NCI-H2196 treated with DMSO at 0.1 percent for 48 hours (cell line): ENCODE results near the gene TRIM22.
"Not testable (repeated sequence)": the region's sequence is repeated elsewhere in the genome, so short reads cannot be mapped to it uniquely, and the experiment has no call there.

Experiments used
- DNase-seq: peaks from one replicate; lab custom pipeline; 2025; ENCODE audit not compliant: unreplicated experiment; lab: John Stamatoyannopoulos, UW

TRIM22 gene

DNA sequence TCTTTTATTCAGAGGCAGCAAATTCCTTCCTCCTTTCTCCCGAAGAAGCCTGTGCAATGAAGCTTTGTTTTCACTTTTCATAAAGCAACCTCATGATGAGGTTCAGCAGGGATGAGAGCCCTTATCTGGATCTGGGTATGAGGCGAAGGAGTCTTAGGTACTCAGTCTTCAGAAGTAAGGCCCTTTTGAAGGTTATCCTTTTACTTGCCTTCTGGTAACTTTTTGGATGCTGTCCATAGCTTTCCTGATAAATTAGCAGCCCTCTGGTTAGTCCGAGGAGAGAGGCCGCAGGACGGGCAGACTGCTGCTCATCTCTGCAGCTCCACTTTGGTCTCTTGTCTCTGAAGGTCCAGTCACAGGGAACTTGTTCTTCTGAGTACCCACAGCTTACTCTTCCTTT, 1.1 kb downstream of the TRIM22 start:
- DNase-seq, result no peak

DNA sequence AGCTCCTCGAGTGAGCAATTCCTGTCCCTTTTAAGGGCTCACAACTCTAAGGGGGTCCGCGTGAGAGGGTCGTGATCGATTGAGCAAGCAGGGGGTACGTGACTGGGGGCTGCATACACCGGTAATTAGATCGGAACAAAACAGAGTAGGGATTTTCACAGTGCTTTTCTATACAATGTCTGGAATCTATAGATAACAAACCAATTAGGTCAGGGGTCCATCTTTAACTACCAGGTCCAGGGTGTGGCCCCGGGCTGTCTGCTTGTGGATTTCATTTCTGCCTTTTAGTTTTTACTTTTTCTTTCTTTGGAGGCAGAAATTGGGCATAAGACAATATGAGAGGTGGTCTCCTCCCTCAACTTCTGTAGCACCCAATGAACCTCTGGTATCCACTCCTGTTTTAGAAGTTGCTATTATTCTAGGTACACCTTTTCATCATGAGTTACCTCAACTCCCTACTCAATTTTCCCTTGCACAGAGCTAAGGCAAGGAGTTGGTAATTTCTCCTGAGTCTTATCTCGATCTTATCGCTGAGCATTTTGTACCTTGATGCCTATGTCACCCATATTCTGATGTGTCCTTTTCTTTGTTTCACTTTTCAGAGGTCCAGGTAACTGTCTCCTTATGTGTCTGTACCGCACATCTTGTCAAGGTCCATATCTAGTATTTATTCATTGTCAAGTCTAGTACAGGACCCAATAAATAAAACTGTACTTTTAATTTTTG, 1.8 kb downstream of the TRIM22 start:
- not testable (repeated sequence) for DNase-seq

DNA sequence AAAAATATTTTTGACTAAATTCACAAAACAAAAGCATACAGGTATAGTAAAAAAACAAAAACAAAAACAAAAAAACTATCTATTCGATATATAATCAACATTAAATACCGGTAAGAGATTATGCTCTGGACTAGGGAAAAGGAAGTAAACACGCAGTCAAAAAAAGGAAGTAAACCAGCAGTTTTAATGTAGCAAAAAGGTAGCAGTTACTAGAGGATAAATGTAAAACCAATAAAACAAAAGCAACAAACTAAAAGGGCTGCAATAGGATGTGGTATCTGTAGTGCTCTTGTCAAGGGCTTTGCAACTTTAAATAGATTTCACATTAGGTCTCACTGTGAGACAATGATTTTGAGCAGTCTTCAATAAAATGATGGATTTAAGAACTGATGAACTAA, 2.4 kb downstream of the TRIM22 start:
- DNase-seq, result no peak

DNA sequence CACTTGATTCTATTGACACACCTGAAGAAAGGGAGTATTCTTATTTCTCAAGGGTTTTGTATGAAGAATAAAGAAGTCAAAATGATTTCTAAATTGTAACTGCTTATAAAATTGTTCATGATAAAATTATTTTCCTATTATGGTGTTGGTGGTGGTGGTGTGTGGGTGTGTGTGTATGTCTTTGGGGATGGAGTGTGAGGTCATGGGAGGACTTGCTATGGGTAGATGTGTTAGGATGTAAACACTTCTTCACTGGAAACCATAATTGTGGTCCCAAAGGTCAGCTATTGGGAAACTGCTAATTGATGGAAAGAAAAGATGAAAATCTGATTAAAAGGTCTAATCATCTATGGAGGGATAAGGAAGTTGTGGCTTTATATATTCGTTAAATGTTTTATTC, 5.1 kb downstream of the TRIM22 start:
- no peak for DNase-seq

DNA sequence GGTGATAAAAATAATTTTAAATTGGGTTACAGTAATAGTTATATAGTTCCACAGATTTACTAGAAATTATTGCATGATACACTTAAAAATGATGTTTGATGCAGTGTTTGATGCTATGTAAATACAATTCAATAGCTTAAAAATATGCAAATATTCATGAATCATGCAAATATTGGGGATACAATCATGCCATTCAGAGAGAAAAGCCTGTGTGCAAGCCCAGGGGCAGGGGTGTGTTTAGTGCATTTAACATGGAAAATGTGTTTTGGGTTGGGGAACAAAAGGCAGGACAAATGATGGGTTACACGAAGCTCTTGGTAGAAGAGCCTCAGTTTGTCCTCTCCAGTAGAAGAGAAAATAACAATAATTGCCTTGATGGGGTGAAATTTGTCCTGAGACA, 6.0 kb downstream of the TRIM22 start:
- no peak for DNase-seq

DNA sequence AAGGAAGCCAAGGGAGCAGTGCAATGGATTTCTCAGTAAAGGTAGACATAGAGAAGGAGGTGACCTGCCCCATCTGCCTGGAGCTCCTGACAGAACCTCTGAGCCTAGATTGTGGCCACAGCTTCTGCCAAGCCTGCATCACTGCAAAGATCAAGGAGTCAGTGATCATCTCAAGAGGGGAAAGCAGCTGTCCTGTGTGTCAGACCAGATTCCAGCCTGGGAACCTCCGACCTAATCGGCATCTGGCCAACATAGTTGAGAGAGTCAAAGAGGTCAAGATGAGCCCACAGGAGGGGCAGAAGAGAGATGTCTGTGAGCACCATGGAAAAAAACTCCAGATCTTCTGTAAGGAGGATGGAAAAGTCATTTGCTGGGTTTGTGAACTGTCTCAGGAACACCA, 6.6 kb downstream of the TRIM22 start:
- DNase-seq, result no peak

DNA sequence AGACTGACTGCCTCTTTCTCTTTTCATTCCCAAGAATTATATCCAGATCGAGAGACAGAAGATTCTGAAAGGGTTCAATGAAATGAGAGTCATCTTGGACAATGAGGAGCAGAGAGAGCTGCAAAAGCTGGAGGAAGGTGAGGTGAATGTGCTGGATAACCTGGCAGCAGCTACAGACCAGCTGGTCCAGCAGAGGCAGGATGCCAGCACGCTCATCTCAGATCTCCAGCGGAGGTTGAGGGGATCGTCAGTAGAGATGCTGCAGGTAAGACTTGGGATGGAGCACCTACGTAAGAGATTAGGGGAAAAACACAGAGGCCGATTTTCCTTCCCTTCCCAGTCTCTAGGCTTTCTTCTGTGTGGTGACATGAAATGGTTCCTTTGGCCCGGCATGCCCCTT, 8.7 kb downstream of the TRIM22 start:
- DNase-seq, result no peak

DNA sequence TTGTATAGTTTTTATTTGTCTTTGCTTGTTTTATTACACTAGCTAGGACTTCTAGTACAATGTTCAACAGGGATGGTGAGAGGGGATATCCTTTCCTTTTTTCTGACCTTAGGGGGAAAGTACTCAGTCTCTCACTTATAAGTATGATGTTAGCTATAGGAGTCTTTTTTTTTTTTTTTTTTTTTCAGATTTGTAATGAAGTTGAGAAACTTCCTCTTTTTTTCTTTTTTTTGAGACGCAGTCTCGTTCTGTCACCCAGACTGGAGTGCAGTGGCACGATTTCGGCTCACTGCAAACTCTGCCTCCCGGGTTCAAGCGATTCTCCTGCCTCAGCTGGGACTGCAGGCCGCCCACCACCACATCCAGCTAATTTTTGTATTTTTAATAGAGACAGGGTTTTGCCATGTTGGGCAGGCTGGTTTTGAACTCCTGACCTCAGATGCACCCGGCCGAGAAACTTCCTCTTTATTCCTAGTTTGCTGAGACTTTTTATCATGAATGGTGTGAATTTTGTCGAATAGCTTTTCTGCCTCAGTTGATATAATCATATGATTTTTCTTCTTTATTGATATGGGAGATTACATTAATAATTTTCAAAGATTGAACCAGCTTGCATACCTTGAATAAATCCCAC, 10.9 kb downstream of the TRIM22 start:
- no peak for DNase-seq

DNA sequence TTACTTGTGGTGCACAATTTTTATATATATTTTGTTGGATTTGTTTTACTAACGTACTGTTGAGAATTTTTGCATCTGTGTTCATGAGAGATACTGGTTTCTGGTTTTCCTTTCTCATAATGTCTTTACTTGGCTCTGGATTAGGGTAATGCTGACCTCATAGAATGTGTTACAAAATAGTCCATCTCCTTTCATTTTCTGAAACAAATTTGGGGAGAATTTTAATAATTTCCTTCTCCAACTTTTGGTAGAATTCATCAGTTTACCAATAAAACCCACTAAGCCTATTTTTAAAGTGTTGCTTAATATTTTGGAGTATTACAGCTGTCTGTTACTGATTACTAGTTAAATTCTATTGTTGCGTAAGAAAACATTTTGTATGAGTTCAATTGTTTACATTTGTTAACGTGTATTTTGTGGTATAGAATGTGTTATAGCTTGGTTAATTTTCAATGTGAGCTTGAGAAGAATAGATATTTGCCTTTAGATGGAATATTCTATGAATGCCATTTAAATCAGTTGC, 11.5 kb downstream of the TRIM22 start:
- no peak for DNase-seq

DNA sequence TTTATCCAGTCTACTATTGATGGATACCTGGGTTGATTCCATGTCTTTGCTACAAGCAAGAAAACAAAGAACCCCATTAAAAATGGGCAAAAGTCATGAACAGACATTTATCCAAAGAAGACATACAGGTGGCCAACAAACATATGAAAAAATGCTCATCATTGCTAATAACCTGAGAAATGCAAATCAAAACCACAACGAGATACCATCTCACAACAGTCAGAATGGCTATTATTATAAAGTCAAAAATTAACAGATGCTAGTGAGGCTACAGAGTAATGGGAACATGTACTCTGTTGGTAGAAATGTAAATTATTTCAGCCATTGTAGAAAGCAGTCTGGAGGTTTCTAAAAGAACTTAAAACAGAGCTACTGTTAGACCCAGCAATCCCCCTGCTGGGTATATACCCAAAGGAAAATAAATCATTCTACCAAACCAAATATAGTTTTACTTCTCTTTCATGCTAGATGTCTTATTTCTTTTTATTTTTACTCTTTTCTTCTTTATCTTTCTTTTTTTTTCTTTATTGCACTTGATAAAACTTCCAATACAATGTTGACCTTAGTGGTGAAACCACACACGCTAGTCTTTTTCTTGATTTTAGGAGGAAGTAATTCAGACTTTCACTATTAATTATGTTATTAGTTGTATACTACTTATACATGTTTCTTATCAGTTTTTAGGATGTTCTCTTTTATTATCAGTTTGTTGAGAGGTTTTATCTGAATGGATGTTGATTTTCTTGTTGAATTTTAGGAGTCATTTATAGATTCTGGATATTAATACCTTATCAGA, 14.3 kb downstream of the TRIM22 start:
- DNase-seq, result no peak

DNA sequence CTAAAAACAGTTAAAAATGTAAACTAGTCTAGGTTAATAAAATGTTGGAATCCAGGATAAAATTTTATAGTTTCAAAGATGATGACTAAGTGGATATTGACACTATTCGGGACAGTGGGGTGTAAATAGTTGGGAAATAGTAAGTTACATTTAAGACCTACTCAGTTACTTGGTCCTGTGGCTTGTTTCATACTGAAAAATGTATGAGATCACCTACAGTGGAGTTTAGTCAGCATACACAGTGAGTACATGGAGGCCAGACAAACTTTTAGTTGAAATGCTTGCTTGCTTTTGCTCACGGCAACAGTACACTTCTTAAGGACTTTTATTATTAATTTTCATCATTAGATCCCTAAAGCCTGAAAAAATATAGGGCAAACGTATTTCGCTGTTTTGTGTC, 16.1 kb downstream of the TRIM22 start:
- DNase-seq, result no peak

DNA sequence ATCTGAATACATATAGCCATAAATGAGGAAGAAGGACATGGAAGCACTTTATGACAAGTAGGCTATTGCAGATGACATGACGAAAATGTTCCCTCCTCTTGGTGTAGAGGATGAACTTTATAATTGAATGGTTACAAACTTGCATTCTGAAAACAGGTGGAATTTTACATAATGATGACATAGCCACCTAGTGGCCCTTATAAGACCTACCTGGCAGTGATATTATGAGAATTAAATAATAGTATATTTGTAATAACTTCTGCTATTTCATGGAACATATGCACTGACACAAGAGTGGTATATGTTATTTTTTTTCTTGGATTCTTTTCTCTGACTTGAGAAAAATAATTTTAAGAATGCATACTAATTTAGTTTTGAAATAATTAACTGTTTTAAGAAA, 22.9 kb downstream of the TRIM22 start:
- DNase-seq, result no peak

DNA sequence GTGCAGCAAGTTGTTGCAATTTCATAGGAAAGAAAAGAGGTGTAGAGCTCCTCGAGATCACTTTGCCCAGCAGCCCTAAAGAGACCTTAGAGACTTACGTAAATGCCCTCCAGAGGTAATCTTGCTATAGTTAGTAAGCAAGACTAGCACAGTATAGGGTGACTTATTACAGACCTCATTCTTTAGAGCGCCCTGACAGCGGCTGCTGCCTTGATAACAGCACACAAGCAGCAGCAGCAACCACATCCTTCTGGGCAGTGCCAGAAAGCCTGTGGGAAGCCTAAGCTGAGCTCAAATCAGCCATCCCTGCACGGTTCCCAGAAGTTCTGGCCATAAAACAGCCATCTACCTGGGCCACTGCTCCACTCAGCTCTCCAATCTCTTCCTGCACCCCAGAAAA, 24.1 kb downstream of the TRIM22 start:
- DNase-seq, result no peak

DNA sequence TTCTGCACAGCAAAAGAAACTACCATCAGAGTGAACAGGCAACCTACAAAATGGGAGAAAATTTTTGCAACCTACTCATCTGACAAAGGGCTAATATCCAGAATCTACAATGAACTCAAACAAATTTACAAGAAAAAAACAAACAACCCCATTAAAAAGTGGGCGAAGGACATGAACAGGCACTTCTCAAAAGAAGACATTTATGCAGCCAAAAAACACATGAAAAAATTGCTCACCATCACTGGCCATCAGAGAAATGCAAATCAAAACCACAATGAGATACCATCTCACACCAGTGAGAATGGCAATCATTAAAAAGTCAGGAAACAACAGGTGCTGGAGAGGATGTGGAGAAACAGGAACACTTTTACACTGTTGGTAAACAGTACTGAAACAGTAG, 26.9 kb downstream of the TRIM22 start:
- DNase-seq, result not testable (repeated sequence)

DNA sequence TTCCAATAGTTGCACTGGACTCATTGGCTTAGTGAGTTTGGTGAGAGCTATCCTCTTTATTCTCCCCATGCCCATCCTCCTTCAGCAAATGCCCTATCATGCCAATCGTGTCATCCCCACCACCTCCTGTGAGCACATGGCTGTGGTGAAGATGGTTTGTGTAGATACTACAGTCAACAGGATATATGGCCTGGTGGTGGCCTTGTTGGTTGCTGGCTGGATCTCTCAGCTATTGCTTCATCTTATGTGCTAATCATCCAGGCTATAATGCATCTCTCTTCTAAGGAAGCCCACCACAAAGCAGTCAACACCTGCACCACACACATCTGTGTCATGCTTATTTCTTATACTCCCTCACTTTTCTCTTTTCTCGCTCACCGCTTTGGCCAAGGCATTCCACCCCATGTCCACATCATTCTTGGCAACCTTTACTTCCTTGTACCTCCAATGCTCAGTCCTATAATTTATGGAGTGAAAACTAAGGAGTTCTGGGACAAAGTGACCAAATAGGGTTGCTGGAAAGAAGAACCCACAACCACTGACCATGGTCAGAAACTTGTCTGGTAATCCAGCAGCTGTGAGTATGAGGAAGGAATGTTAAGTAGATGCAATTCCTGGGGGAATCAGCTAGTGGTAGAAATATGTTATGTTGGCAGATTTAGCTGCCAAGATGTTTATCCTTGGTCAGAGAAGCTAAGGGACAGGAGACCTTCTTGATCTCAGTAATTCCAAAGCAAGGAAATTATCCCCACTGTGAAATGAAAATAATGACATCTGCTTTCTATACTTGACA, 30.3 kb downstream of the TRIM22 start:
- no peak for DNase-seq

DNA sequence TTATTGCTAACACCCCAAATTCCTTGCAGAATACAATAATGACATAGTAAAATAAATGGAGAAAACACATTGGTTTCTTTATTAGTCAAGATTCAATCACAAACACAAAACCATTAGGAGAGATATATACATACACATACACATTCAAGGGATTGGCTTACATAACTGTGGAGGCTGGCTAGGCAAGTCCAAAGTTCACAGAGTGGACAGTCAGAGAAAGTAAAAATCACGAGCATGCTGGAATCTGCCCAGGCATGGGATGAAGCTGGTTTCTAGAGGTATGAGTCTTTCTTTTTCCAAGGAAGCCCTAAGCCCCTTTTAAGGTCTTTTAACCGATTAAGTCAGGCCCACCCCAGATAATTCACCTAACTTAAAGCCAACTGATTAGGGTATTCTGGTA, 33.0 kb downstream of the TRIM22 start:
- DNase-seq, result no peak

DNA sequence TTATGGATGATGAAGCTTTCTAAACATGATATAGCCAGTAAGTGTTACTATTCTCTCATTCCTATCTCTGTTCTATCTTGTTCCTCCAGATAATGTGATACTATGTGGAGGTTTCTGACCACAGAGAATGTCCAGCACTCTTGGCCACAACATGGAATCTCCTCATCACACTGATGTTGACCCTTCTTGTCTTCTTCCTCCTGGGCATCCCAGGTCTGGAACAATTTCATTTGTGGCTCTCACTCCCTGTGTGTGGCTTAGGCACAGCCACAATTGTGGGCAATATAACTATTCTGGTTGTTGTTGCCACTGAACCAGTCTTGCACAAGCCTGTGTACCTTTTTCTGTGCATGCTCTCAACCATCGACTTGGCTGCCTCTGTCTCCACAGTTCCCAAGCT, 36.8 kb downstream of the TRIM22 start:
- DNase-seq, result no peak

DNA sequence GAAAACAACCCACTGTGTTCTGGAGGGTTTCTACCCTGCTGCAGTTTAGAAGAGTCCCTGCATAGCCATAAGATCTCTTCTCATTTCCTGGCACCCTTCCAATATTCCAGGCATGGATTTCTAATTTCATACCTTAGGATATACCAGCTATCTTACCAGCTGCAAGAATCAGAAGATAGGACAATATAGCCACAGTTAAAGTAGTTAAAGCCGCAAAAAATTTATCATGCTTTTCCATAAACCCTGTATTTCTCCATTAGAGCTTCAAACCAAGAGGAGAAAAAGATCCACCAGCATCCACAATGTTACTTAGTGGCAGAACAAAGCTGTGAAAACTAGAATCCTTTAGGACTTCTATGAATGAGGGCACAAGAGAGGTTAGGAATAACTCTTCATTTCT, 38.1 kb downstream of the TRIM22 start:
- DNase-seq, result no peak

DNA sequence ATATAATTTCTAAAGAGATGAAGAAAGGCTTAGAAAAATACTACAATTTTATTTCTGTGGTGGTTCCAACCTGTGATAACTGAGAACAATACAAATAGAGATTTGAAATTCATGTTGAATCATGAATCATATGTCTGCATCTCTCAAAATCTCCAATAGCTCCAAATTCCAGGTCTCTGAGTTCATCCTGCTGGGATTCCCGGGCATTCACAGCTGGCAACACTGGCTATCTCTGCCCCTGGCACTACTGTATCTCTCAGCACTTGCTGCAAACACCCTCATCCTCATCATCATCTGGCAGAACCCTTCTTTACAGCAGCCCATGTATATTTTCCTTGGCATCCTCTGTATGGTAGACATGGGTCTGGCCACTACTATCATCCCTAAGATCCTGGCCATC, 46.8 kb downstream of the TRIM22 start, which contains the start of gene OR56B1:
Gene OR56B1 (plus strand): TSS at position 53 of the 400 bp plus-strand sequence. CDS start 69 bp downstream, at position 122.
- no peak for DNase-seq

DNA sequence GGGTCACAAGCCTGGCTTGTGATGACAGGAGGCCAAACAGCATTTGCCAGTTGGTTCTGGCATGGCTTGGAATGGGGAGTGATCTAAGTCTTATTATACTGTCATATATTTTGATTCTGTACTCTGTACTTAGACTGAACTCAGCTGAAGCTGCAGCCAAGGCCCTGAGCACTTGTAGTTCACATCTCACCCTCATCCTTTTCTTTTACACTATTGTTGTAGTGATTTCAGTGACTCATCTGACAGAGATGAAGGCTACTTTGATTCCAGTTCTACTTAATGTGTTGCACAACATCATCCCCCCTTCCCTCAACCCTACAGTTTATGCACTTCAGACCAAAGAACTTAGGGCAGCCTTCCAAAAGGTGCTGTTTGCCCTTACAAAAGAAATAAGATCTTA, 47.5 kb downstream of the TRIM22 start:
- DNase-seq, result no peak
